Activated CD8-positive, alpha-beta T cell treated with anti-CD3 and anti-CD28 coated beads, Interleukin-2, amount 10 ng/mL, durations not matched to agents 7 days and 5 days (primary cell): ENCODE data around the gene TMEM196. TPM values are rescaled to one million over a fixed set of nuclear protein-coding genes. Genes with fewer than 3 reads are reported as not detected.

ENCODE experiments used
- ATAC-seq: fragments of 150-1000 bp; cut with Tn5 transposase; one replicate; pipeline ENCODE4 v1.10.0; 2021; ENCODE audit warnings: moderate library complexity
- CTCF ChIA-PET: fragments of 350-600 bp; sonication (Branson Sonifier 250); formaldehyde crosslinking; loops from one replicate; lab custom pipeline; 2021; ENCODE audit warnings: antibody characterized with exemption; lab: Charles Lee
- POLR2A ChIA-PET: fragments of 350-600 bp; sonication (Branson Sonifier 250); formaldehyde crosslinking; loops from one replicate; lab custom pipeline; 2021; ENCODE audit warnings: antibody characterized with exemption; lab: Charles Lee
- DNase-seq: peaks from one replicate; pipeline ENCODE4 v3.0.0-alpha.2; 2020
- H3K27ac Mint-ChIP-seq: one replicate; pipeline ENCODE4 v1.8.0; 2021; ENCODE audit warnings: mild to moderate bottlenecking, mixed read lengths
- H3K27me3 Mint-ChIP-seq: one replicate; pipeline ENCODE4 v1.8.0; 2021; ENCODE audit warnings: low read depth, mixed read lengths
- H3K36me3 Mint-ChIP-seq: one replicate; pipeline ENCODE4 v1.8.0; 2021; ENCODE audit warnings: low read depth, mixed read lengths
- H3K4me1 Mint-ChIP-seq: one replicate; pipeline ENCODE4 v1.8.0; 2021; ENCODE audit warnings: low read depth, mixed read lengths
- H3K4me3 Mint-ChIP-seq: one replicate; pipeline ENCODE4 v1.8.0; 2021; ENCODE audit warnings: mild to moderate bottlenecking, mixed read lengths
- H3K9me3 Mint-ChIP-seq: one replicate; pipeline ENCODE4 v1.8.0; 2022; ENCODE audit warnings: mixed read lengths; ENCODE audit not compliant: insufficient read depth
- microRNA-seq: library from miRNA; unstranded; fragments of <30 nt; microRNA quantifications from one replicate; pipeline ENCODE4 v1.2.0, GENCODE V29; 2022
- total RNA-seq, 2 experiments: library from RNA; stranded (reverse); gene quantifications; one replicate each; pipeline ENCODE4 v1.2.3, GENCODE V29; 2021

The TMEM196 gene
- total RNA-seq, 2 experiments from 2014 or later: not detected

DNA sequence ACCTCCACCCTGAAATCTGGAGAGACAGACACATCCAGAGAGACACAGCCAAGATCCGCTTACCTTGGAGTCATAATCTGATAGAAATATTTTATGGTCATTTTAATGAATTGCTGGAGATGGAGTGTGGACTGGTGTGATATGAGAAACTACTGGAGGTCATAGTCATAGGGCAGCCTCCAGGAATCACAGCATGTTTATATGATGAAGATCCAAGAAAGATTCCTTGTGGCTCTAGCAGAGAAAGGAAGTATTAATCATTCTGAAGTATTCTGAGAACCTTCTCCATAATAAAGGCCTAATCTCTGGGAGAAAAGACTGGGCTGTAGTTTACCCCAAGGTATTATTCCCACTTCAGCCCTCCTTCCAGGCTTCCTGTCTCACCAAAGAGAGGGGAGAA lies 102.6 kb downstream of the TMEM196 start:
- Mint-ChIP-seq H3K27ac (no peak overlapping the region), H3K36me3 (no peaks in the 10 kb centered on the region), H3K27me3 (peaks cover 3% of the 10 kb centered on the region), H3K4me3 (no peak overlapping the region), H3K4me1 (no peaks in the 10 kb centered on the region), H3K9me3 (no peaks in the 10 kb centered on the region)
- POLR2A ChIA-PET: no interaction called here
- ATAC-seq (no peak), DNase-seq (no peak)
- CTCF ChIA-PET: no interaction called here

Small RNA genes lying within 50 kb of the gene (microRNA-seq; reads per million reads assigned to microRNA genes)
- gene MIR3146: 1.7 reads per million

Other genes starting within 250 kb of the TMEM196 start
- gene POLR1F, start 64.6 kb downstream of the TMEM196 start, total RNA-seq: 10 to 100 TPM; 17.7 to 20.3 TPM